ENCODE results near the gene USP20.
A peak's percentile ranks its signal among the peaks of the same experiment; 100 is the strongest.

USP20 gene

DNA sequence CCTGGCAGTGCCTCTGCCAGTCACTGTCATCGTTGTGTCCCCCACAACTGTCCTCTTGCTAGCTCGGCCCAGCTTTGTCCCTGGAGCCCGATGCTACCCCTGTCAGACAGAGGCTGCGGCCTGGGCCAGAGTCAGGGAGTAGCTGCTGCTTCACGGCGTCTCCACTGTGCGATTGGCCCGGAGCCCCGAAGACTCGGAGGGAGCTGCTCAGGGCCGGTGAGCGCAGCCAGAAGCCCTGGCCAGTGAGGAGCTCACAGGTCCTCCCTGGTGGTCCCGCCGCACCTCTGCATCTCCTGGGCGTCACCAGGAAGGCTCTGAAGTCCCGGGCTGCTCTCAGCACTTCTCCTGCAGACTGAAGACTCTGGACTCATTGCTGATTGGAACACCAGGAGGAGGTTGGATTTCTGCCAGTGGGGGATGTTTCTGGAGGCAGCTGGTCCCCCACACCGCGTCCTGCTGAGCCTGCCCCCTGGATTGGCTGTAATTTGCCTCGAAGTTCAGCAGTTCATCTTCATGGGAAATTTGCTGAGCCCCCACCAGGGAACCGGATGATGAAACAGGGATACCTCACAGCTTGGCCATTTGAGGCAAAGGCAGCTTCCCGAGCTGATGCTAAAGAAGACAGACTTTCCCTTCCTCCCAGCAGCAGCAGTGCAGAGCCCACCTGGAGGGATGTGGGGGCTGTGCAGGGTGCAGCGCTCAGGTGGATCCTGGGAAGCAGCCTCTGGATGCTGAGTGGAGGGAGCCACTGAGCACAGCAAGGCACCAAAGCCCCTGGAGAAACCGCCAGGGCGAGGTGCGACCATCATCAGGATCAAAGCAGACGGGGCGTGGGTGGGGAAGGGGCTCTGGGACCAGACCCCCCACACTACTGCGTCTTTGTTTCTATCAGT lies 45.6 kb downstream of the USP20 start:
- CTCF ChIA-PET: interaction anchor here (0.7 kb wide), 1 partner anchor 14 kb away, joined by 3 read pairs; no protein-coding TSS in a partner anchor
- Mint-ChIP-seq H3K27me3 (no peaks in the 10 kb centered on the region), H3K27ac (no peak overlapping the region), H3K4me1 (peaks cover 37% of the 10 kb centered on the region), H3K9me3 (no peaks in the 10 kb centered on the region), H3K36me3 (peaks cover 36% of the 10 kb centered on the region), H3K4me3 (no peak overlapping the region)
- no peak for DNase-seq

DNA sequence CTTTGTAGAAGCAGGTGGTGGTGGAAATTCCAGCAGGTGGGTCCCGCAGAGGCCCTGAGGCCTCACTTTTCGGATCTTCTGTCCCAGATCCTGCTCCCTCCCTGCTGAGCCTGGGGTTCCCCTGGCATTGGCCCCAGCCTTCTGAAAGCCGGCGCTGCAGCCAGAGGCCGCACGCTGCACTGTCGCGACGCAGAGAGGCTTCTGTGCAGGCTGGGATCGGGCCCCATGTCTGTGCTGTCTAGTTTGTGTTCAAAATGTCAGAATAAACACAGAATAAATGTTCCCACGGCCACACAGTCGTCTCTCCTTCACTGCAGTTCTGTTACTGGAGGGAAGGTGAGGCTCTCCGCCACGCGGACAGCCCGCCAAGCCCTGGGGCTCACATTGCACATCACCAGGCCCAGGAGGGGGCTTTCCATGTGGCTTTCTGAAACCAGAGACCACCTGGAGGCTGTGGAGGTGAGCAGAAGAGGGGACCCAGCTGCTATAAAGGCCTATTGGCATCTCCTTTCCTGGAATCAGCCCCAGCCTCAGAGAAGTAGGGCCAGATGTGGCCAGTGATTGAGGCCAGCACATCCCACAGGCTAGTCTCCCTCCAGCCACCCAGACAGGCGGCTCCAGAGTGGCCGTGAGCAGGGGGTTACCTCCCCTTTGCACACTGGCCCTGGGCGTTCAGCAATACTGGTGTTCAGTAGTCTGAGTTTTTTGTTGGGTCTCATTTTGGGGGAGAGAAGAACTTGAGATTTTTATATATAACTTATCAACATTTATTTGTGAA lies 46.5 kb downstream of the USP20 start:
- no peaks in the 10 kb centered on the region for H3K27me3 Mint-ChIP-seq
- no peaks in the 10 kb centered on the region for H3K9me3 Mint-ChIP-seq
- no peak for DNase-seq
- no peak overlapping the region for H3K4me3 Mint-ChIP-seq
- no peak overlapping the region for H3K27ac Mint-ChIP-seq
- CTCF ChIA-PET: interaction anchor here (1.1 kb wide), 1 partner anchor 12 kb away, joined by 3 read pairs; no protein-coding TSS in a partner anchor
- H3K4me1 Mint-ChIP-seq: peaks cover 41% of the 10 kb centered on the region
- peaks cover 35% of the 10 kb centered on the region for H3K36me3 Mint-ChIP-seq

DNA sequence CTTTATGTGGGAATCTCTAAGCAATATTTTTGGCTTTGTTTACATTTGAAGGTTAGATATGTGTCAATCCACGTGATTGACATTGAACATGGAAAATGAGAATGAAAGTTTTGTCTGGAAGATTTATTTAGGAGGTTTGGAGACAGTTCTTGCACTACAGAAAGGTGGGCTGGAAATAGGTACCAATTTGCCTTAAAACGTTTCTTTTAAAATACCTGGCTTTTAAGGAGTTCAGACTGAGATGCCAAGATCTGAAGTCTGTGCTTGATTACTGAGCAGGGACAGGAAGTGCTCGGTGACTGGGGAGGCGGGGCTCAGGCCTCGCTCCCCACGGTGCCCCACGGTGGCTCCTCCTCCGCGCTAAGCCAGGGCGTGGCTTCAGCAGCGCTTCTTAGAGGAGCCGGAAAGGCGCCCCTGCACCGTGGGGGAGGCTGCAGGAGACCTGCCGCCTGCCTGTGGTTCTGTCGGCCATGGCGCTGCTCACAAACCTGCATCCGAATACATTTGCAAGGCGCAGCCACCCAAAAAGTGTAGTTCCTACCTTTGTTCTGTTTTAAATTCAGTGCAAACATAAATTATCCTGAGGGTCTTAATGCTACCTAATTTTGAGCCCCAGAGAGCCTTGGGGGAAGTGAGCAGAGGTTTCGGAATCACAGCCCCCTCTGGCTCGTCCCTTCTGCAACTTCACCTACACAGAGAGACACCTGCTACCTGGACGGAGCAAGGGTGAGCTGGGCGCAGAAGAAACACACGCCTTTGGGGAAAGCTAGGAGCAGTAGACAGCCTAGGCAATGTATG lies 49.2 kb downstream of the USP20 start:
- H3K27ac Mint-ChIP-seq: peak overlapping the region; percentile 99
- no peaks in the 10 kb centered on the region for H3K27me3 Mint-ChIP-seq
- H3K9me3 Mint-ChIP-seq: no peaks in the 10 kb centered on the region
- CTCF ChIA-PET: interaction anchor here (0.7 to 5.0 kb wide), 22 partner anchors 10 to 352 kb away, joined by 3 to 27 read pairs (median 6); partner anchors contain the start of genes C9orf78 and USP20
- H3K36me3 Mint-ChIP-seq: peaks cover 36% of the 10 kb centered on the region
- peak overlapping the region; percentile 79 for H3K4me3 Mint-ChIP-seq
- H3K4me1 Mint-ChIP-seq: peaks cover 63% of the 10 kb centered on the region
- peak; percentile 98 for DNase-seq

DNA sequence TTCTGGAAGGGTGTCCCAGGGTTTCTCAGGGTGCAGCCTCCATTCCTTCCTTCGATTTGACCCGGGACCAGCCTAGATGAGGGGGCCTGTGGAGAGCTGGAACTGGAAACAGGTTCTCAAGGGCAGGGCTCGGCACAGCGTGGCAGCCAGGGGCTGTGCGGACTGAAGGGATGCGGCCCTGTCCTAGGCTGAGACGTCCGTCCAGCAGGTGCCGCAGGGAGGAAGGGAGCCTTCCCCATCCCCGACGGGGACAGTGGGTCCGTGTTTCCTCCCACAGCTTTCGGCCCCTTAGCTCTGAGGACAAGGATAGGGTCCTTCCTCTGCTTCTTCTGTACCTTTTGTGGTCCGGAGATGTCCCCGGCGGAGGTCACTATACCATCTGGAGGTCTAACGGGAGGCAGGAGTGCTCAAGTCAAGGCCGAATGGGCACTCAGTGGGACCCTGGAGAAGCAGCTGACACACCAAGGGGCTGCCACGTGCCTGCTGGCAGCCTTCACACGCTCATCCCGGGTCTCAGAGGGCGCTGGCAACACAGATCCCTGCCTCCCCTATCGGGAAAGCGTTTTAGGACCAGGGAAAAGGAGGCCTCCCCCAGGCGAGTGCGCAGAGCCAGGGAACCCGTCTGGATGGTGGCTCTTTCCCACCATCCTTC lies 49.9 kb downstream of the USP20 start:
- CTCF ChIA-PET: interaction anchor here (0.6 to 5.0 kb wide), 26 partner anchors 9 to 351 kb away, joined by 3 to 27 read pairs (median 5); partner anchors contain the start of genes C9orf78 and USP20
- Mint-ChIP-seq H3K9me3 (no peaks in the 10 kb centered on the region), H3K27ac (peak overlapping the region; percentile 99), H3K27me3 (no peaks in the 10 kb centered on the region), H3K4me1 (peaks cover 70% of the 10 kb centered on the region), H3K4me3 (peak overlapping the region; percentile 79), H3K36me3 (peaks cover 38% of the 10 kb centered on the region)
- peak; percentile 53 for DNase-seq

DNA sequence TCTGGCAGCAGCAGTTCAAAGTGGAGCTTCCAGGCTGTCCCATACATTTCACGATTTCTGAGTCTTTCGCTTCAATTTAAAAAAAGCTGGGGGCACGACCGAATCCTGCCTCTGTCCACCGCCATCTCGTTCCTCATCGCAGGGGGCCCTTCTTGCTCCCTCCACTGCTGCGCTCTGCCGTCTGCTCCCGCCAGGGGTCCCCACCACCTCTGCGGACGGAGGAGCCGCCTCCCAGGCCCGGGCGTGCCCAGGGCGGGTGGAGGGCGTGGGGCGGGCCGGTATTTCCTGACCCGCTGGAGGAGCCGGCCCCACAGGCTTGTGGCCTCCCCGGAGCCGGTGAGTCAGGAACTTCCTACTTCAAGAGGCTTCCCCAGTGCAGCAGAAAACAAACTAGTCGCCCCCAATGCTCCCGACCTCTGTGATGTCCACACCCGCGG lies 50.4 kb downstream of the USP20 start:
- peak overlapping the region; percentile 99 for H3K27ac Mint-ChIP-seq
- H3K4me3 Mint-ChIP-seq: peak overlapping the region; percentile 79
- H3K9me3 Mint-ChIP-seq: no peaks in the 10 kb centered on the region
- peaks cover 38% of the 10 kb centered on the region for H3K36me3 Mint-ChIP-seq
- peak; percentile 93 for DNase-seq
- peaks cover 76% of the 10 kb centered on the region for H3K4me1 Mint-ChIP-seq
- CTCF ChIA-PET: interaction anchor here (0.6 to 5.0 kb wide), 22 partner anchors 9 to 351 kb away, joined by 3 to 27 read pairs (median 6); partner anchors contain the start of genes C9orf78 and USP20
- no peaks in the 10 kb centered on the region for H3K27me3 Mint-ChIP-seq

DNA sequence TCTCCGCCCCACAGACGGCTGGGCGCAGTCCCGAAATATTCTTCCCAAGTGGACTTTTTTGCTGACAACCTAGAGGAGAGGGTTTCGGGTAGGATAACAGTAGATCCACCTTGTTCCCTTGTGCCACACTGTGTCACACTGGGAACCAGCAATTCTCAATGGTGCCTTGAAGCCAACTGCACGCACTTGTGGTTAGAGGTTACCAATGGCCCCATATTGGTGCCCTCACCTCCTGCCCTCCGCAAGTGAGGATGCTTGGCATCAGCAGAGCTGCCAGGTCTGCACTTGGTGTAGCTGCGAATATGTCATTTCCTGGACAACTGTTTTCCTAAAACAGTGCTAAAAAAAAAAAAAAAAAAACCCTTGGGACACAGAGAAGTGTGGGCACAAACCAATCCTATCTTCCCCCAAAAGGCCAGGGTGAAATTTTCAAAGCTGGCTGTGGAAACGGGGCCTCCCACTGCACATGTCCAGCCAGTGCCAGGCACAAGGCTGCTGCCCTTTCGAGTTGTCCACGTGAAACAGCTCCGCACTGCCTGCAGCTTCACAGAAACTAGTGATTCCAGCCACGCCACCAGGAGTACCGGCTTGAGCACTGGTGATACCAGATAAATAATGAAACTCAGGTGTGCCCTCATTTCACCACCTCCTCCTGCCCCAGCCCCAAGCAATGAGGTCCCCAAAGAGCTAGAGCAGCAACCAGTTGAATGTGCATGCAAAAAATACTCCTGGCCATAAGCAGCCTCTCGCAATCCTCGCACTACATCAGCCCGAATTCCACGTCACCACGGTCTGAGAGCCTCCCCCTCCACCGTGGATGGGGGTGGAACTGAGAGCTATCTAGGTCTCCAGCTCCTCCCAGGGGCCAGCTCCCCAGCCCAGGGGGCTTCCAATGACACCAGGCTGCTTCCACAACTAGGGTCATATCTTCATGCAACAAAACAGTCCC lies 51.2 kb downstream of the USP20 start:
- H3K27ac Mint-ChIP-seq: peak overlapping the region; percentile 99
- peak; percentile 71 for DNase-seq
- CTCF ChIA-PET: interaction anchor here (0.6 to 5.0 kb wide), 17 partner anchors 13 to 215 kb away, joined by 3 to 27 read pairs (median 4); partner anchors contain the start of gene GPR107
- no peaks in the 10 kb centered on the region for H3K27me3 Mint-ChIP-seq
- H3K9me3 Mint-ChIP-seq: no peaks in the 10 kb centered on the region
- peaks cover 44% of the 10 kb centered on the region for H3K36me3 Mint-ChIP-seq
- H3K4me1 Mint-ChIP-seq: peaks cover 84% of the 10 kb centered on the region
- H3K4me3 Mint-ChIP-seq: peak overlapping the region; percentile 79

DNA sequence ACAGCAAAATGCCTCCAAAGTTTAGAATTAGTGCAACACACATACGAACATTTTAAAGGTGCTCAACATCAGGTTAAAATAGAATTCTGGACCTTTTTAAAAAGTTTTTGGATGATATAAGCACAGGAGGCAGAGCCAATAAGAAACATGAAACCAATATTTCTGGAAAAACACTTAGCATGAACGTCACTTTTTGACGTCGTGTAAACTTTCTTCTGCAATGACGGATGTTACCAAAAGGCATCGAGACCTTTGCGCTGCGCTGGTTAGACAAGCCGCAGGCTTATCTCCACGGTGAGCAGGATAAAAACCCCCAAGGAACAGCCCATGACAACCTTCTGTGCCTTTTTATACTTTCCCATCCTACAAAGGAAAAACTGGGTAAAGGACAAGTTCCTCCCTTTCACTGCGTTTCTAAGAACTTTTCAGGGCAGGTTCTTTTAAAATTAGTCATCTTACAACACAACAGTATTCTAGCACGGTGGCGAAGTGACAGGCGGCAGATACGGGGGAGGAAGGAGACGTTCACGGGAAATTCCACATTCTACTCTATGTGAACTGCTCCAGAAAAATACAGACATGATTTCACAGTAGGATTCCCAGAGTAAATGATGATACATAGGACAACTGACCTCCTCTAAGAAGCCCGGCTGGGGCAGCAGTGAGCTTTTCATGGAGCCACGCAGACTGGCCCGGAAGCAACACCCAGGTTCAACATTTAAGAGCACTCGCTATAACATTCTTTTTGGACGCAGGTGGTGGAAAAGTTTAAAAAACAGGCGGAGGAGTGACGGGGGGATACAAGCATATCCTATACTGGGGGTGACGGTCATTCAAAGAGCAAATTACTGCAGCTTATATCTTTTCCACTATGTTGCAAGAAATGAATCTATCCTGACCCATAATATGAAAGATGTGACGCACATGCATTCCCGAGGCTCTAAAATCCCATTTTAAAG lies 52.4 kb downstream of the USP20 start:
- Mint-ChIP-seq H3K36me3 (peaks cover 48% of the 10 kb centered on the region), H3K27me3 (no peaks in the 10 kb centered on the region), H3K9me3 (no peaks in the 10 kb centered on the region), H3K4me3 (peak overlapping the region; percentile 79), H3K4me1 (peaks cover 91% of the 10 kb centered on the region), H3K27ac (peak overlapping the region; percentile 99)
- CTCF ChIA-PET: interaction anchor here (0.7 to 5.0 kb wide), 11 partner anchors 14 to 214 kb away, joined by 3 to 27 read pairs (median 4); partner anchors contain the start of gene GPR107
- peak; percentile 76 for DNase-seq

DNA sequence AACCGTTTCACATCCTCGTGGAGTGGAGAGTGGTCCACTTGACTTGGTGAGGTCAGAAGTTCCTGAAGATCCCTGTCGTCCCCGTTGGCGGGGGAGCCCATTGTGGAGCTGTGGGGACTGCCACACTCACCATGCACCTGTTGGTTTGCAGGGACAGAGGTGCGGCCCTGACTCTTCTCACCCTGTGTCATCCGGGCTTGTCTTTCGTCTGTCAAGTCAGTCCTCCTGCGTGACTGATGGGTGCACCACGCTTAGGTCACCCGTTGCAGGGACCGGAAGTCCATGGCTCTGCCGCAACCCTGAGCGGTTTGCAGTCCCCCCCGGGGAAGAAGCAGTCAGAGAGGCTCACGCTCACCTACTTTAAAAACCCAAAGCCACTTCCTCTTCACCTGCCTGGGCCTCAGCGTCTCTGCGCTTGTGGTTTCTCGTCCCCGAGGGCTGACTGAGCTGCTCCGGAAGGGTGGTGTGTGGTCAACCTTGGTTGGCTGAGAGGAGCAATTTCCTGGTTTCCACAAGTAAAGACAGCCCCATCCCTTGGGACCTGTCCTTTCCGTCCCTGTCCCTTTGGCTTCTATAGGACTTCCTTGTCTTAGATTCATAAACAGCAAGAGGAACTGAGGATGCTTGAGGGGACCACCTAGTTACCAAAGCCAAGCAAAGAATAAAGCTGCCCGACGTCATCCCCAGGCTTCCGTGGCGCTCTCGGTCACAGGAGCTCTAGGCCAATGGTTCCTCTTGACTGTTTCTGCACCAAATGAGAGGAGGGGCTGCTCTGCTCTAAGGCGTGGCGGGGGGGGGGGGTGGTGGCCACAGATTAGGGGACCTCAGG lies 53.2 kb downstream of the USP20 start:
- H3K9me3 Mint-ChIP-seq: no peaks in the 10 kb centered on the region
- H3K27ac Mint-ChIP-seq: peak overlapping the region; percentile 99
- H3K27me3 Mint-ChIP-seq: no peaks in the 10 kb centered on the region
- H3K4me1 Mint-ChIP-seq: peaks cover 95% of the 10 kb centered on the region
- peaks cover 52% of the 10 kb centered on the region for H3K36me3 Mint-ChIP-seq
- H3K4me3 Mint-ChIP-seq: peak overlapping the region; percentile 79
- peak; percentile 96 for DNase-seq
- CTCF ChIA-PET: interaction anchor here (0.7 to 5.0 kb wide), 5 partner anchors 23 to 211 kb away, joined by 3 to 27 read pairs (median 3); no protein-coding TSS in a partner anchor

DNA sequence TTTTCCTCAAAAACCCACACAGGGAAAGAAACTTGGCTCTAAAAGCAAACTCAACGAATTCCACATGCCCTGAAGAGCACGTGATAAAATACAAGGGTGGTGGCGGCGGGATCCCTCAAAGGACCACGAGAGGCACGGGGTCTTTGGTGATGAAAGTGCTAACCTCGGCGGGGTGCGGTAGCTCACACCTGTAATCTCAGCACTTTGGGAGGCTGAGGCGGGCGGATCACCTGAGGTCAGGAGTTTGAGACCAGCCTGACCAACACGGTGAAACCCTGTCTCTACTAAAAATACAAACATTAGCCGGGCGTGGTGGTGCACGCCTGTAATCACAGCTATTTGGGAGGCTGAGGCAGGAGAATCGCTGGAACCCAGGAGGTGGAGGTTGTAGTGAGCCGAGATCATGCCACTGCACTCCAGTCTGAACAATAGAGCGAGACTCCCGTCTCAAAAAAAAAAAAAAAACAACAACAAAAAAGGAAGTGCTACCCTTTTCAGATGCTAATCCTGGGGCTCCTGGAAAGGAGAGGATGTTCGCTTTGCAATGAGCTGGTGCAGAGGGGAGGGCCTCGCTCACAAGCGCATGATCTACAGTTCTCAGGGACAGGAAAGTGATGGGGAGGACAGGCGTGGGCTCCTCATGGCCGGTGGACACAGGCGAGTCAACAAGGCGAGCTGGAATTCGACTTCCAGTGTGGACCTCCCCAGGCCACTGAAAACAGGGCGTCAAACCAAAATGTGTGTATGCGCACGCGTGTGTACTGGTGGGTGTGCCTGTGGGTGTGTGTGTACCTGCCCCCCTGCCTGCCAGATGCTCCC lies 54.1 kb downstream of the USP20 start:
- no peaks in the 10 kb centered on the region for H3K9me3 Mint-ChIP-seq
- DNase-seq: peak; percentile 52
- no peaks in the 10 kb centered on the region for H3K27me3 Mint-ChIP-seq
- H3K4me3 Mint-ChIP-seq: peak overlapping the region; percentile 79
- CTCF ChIA-PET: interaction anchor here (0.9 to 5.0 kb wide), 3 partner anchors 24 to 150 kb away, joined by 3 to 27 read pairs (median 3); no protein-coding TSS in a partner anchor
- H3K27ac Mint-ChIP-seq: peak overlapping the region; percentile 99
- H3K4me1 Mint-ChIP-seq: peaks cover 92% of the 10 kb centered on the region
- peaks cover 56% of the 10 kb centered on the region for H3K36me3 Mint-ChIP-seq

Data from activated naive CD4-positive, alpha-beta T cell treated with anti-CD3 and anti-CD28 coated beads, Interleukin-2, amount 10 ng/mL, durations not matched to agents 7 days and 5 days (primary cell).